Erythroblast (primary cell): ENCODE measurements around the gene ARHGAP11A.

Source experiments
- DNase-seq, 2 experiments: peaks; one replicate each; lab custom pipeline; 2025; lab: John Stamatoyannopoulos, UW
- GATA1 ChIP-seq: IDR thresholded peaks from 2 replicates; pipeline ENCODE4 v1.6.1; 2011; ENCODE audit warnings: low read depth, mild to moderate bottlenecking, control low read depth, low read length, moderate library complexity
- POLR2A ChIP-seq: IDR thresholded peaks from 2 replicates; pipeline ENCODE4 v1.6.1; 2011; ENCODE audit warnings: mild to moderate bottlenecking, low read length

ARHGAP11A gene

GRCh38 chr15:32685576-32685975, 70.3 kb downstream of the ARHGAP11A start:
- TF ChIP-seq GATA1 (no peak), POLR2A (no peak)
- DNase-seq = no peak

- no peak for DNase-seq
Measured at GRCh38 chr15:32687556-32687955, 72.3 kb downstream of the ARHGAP11A start.

GRCh38 chr15:32688151-32688639, 72.9 kb downstream of the ARHGAP11A start:
- DNase-seq = no peak
- TF ChIP-seq POLR2A (no peak), GATA1 (no peak)

More at GRCh38 chr15:32687556-32687955, 72.3 kb downstream of the ARHGAP11A start:
- TF ChIP-seq POLR2A (no peak), GATA1 (no peak)
